Heart right ventricle (tissue), 16 donors: Measurements from ENCODE around the gene NCS1. TPM values are rescaled to one million over a fixed set of nuclear protein-coding genes. Genes with fewer than 3 reads are reported as not detected.

Experiments used
- ATAC-seq, 8 donors: fragments of 200-7000 bp; cut with Tn5 transposase; one replicate each; pipeline ENCODE4 v1.9.1; 2020; ENCODE audit warnings: mild to moderate bottlenecking in 8 of 8, moderate library complexity in 8 of 8, moderate number of reproducible peaks in 1 of 8
- DNase-seq, 2 donors: peaks; one replicate each; pipeline ENCODE4 v3.0.0-alpha.2; 2020
- H3K27ac ChIP-seq, 10 donors: fragments of 200-600 bp; sonication (generic) in 2 of 10; one replicate each; pipeline versions ENCODE4 v1.5.0 to v1.8.0; 2020 to 2022; ENCODE audit warnings: mild to moderate bottlenecking in 3 of 10
- H3K27me3 ChIP-seq, 7 donors: fragments of 200-600 bp; one replicate each; pipeline ENCODE4 v1.8.0; 2021 to 2022; ENCODE audit warnings: mild to moderate bottlenecking in 2 of 7
- H3K36me3 ChIP-seq, 9 donors: fragments of 200-600 bp; sonication (generic) in 1 of 9; one replicate each; pipeline versions ENCODE4 v1.5.0 to v1.8.0; 2020 to 2022; ENCODE audit warnings: mild to moderate bottlenecking in 2 of 9
- H3K4me1 ChIP-seq, 9 donors: fragments of 200-600 bp; sonication (generic) in 1 of 9; one replicate each; pipeline versions ENCODE4 v1.5.0 to v1.8.0; 2020 to 2022; ENCODE audit warnings: mild to moderate bottlenecking in 4 of 9
- H3K4me3 ChIP-seq, 10 donors: fragments of 200-600 bp; sonication (generic) in 2 of 10; one replicate each; pipeline versions ENCODE4 v1.5.0 to v1.8.0; 2020 to 2022; ENCODE audit warnings: mild to moderate bottlenecking in 7 of 10, moderate library complexity in 2 of 10
- H3K9me3 ChIP-seq, 11 donors: fragments of 200-600 bp in 10 of 11; sonication (generic) in 2 of 11; one replicate each; pipeline versions ENCODE4 v1.5.0 to v1.8.0; 2013 to 2022; ENCODE audit warnings: mild to moderate bottlenecking in 2 of 11, control low read depth in 1 of 11, moderate library complexity in 1 of 11
- CTCF ChIP-seq, 9 donors: fragments of 200-600 bp; sonication (generic) in 2 of 9; IDR thresholded peaks; one replicate each; pipeline versions ENCODE4 v1.5.0 to v1.8.0; 2021 to 2022; ENCODE audit warnings: antibody characterized with exemption in 9 of 9, mild to moderate bottlenecking in 5 of 9, moderate library complexity in 1 of 9
- WGBS, 2 donors: extraction: QIAGEN DNeasy Blood & Tissue Kit; methylation state at CpG; one replicate each; pipeline ENCODE4 v1.1.7; 2013; ENCODE audit warnings: inconsistent platforms in 1 of 2; 5-methylcytosine and 5-hydroxymethylcytosine counted together
- intact Hi-C, 10 donors: fragments of 100-400 bp; cut with DNase I; formaldehyde crosslinking; loops; one replicate each; pipeline versions ENCODE4 v1.11.1 to v1.14.2; 2022
- polyA plus RNA-seq, 2 donors: library from polyadenylated mRNA; stranded (reverse); fragments of 200-250 nt; gene quantifications; one replicate each; pipeline ENCODE4 v1.2.3, GENCODE V29; 2013
- total RNA-seq, 10 donors: library from RNA; stranded (reverse); fragmentation: NEBNext Ultra II Directional in 3 of 10; extraction: Animal tissue kit (Norgen Biotek cat#: 25700) in 3 of 10; gene quantifications; one replicate each; pipeline versions ENCODE4 v1.2.1 to v1.2.4, GENCODE V29; 2021 to 2023
- donor health status: Arrhythmogenic right ventricular cardiomyopathy.
- donor health status: ischemic (EF 13 %, LVEDD 7.1; RV severe dilation, severe dysfunction).
- donor health status: healthy with polysubstance abuse.
- donor health status: DM: no; HTN: yes; CAD: no.
- donor health status: DM: no; HTN: no; CAD: no.
- donor health status: ischemic (EF 25% LVEDD 6.9; RV normal size, moderate dysfunction).
- donor health status: ischemic (EF 25% LVEDD 5.7; RV mildly dilated, moderate dysfunction).
- donor health status: healthy.
- donor health status: DM: yes; HTN: yes; CAD: no.
- donor health status: Ischemic cardiomyopathy.
- donor health status: ischemic (EF 35%, LVEDD 5.7; RV mildly dilated, moderate dysfunction).
- donor health status: nonischemic (EF 11% LVEDD 7.7; RV severe dilation, severe dysfunction).
- donor health status: DM: yes; HTN: yes; CAD: no.
- donor health status: PGD.
- donor health status: ischemic (EF 29% LVEDD 5.4; RV normal size, mild dysfunction).
- donor health status: nonischemic (EF 23%, LVEDD 6.1; RV moderate dilation, normal function).

Gene NCS1
- total and polyA plus RNA-seq, 12 donors, result 2.0 to 16.2 (median 7.0) TPM

- Histone ChIP-seq H3K4me3 (no peak overlapping the region), H3K4me1 (peaks cover 0 to 3% (median 0%) of the 10 kb centered on the region in 9 donors), H3K36me3 (no peaks in the 10 kb centered on the region), H3K9me3 (no peaks in the 10 kb centered on the region), H3K27ac (no peak overlapping the region), H3K27me3 (no peaks in the 10 kb centered on the region)
- WGBS, 2 donors, result 96 to 98% methylated on average over 5 of the region's 5 CpGs
- DNase-seq (no peak), ATAC-seq (no peak)
- intact Hi-C loops, result no loop called here
- TF ChIP-seq CTCF (IDR thresholded peaks at IDR 0.05), result no peak
These were observed 32.1 kb downstream of the NCS1 start for GRCh38 chr9:130204341-130204740.

- Histone ChIP-seq H3K27ac (no peak overlapping the region), H3K9me3 (no peaks in the 10 kb centered on the region), H3K36me3 (no peaks in the 10 kb centered on the region), H3K27me3 (no peaks in the 10 kb centered on the region), H3K4me3 (no peak overlapping the region), H3K4me1 (peaks cover 0 to 1% (median 0%) of the 10 kb centered on the region in 9 donors)
- WGBS, 2 donors, result 84 to 86% methylated on average over 12 of the region's 12 CpGs
- TF ChIP-seq CTCF (IDR thresholded peaks at IDR 0.05), result no peak
- DNase-seq (no peak), ATAC-seq (no peak)
- intact Hi-C loops, result no loop called here
These were observed 32.8 kb downstream of the NCS1 start for GRCh38 chr9:130204959-130205358.

- H3K4me3 ChIP-seq, result no peak overlapping the region
- no peaks in the 10 kb centered on the region for H3K4me1 ChIP-seq
- H3K36me3 ChIP-seq, result no peaks in the 10 kb centered on the region
- intact Hi-C loops, result no loop called here
- no peak for DNase-seq
- no peak for ATAC-seq
- no peak for TF ChIP-seq CTCF (IDR thresholded peaks at IDR 0.05)
- WGBS, 2 donors, result 95 to 97% methylated on average over 5 of the region's 5 CpGs
- no peaks in the 10 kb centered on the region for H3K9me3 ChIP-seq
- H3K27me3 ChIP-seq, result no peaks in the 10 kb centered on the region
- no peak overlapping the region for H3K27ac ChIP-seq
These were observed 33.7 kb downstream of the NCS1 start for GRCh38 chr9:130205912-130206311.

- ATAC-seq (no peak), DNase-seq (no peak)
- Histone ChIP-seq H3K4me3 (no peak overlapping the region), H3K36me3 (no peaks in the 10 kb centered on the region), H3K27me3 (no peaks in the 10 kb centered on the region), H3K27ac (no peak overlapping the region), H3K9me3 (no peaks in the 10 kb centered on the region), H3K4me1 (no peaks in the 10 kb centered on the region)
- intact Hi-C loops, result no loop called here
- TF ChIP-seq CTCF (IDR thresholded peaks at IDR 0.05), result no peak
- whole genome bisulfite sequencing, 2 donors, result 89 to 91% methylated on average over 16 of the region's 16 CpGs
These were observed 34.4 kb downstream of the NCS1 start for GRCh38 chr9:130206579-130206978.
